K562 (cell line): ENCODE measurements around the gene ZSWIM4. TPM values are rescaled to one million over a fixed set of nuclear protein-coding genes. Genes with fewer than 3 reads are reported as not detected.

Source experiments
- ELK1 ChIP-seq: sonication (generic); formaldehyde crosslinking; IDR thresholded peaks from 2 replicates; pipeline ENCODE4 v1.8.1; 2022; ENCODE audit warnings: missing genetic modification reagents
- FOXA3 ChIP-seq, 2 experiments: fragments of 450-650 bp in 1 of 2; sonication (generic) in 1 of 2; formaldehyde crosslinking; IDR thresholded peaks in 1 of 2; conservative IDR thresholded peaks in 1 of 2; 2 replicates each; pipeline versions ENCODE4 v1.4.0 to v1.8.0; 2020 to 2022; ENCODE audit warnings: mild to moderate bottlenecking in 2 of 2, missing genetic modification reagents in 1 of 2
- SAP30 ChIP-seq: fragments of 200-600 bp; sonication (generic); IDR thresholded peaks from 2 replicates; pipeline ENCODE4 v1.6.1; 2012; ENCODE audit warnings: borderline replicate concordance, low read depth, mild to moderate bottlenecking, moderate library complexity, low read length, control low read depth, inconsistent platforms; ENCODE audit not compliant: insufficient read depth, poor library complexity, severe bottlenecking
- SMAD3 ChIP-seq: fragments of 450-650 bp; formaldehyde crosslinking; conservative IDR thresholded peaks from 2 replicates; pipeline ENCODE4 v1.4.0; 2020; ENCODE audit warnings: mild to moderate bottlenecking
- SMARCB1 ChIP-seq: IDR thresholded peaks from 2 replicates; pipeline ENCODE4 v1.6.1; 2011; ENCODE audit warnings: improper control_type of control experiment, low read depth; ENCODE audit not compliant: insufficient read length
- SMARCC2 ChIP-seq: fragments of 450-650 bp; IDR thresholded peaks from 2 replicates; pipeline ENCODE4 v1.6.1; 2017; ENCODE audit warnings: antibody characterized with exemption, moderate library complexity, mild to moderate bottlenecking, low read depth
- THRB ChIP-seq: fragments of 450-650 bp; formaldehyde crosslinking; conservative IDR thresholded peaks from 2 replicates; pipeline ENCODE4 v1.4.0; 2022; ENCODE audit warnings: mild to moderate bottlenecking, missing genetic modification characterization
- U2AF1 ChIP-seq: fragments of 200-400 bp; formaldehyde crosslinking; optimal IDR thresholded peaks from 2 replicates; pipeline ENCODE3; 2017; ENCODE audit warnings: mild to moderate bottlenecking, low read depth, low read length, moderate library complexity
- ZBTB40 ChIP-seq, 2 experiments: fragments of 450-650 bp in 1 of 2; sonication (generic) in 1 of 2; formaldehyde crosslinking in 1 of 2; IDR thresholded peaks; 2 replicates each; pipeline versions ENCODE4 v1.7.1 to v1.9.0; 2016 to 2022; ENCODE audit warnings: inconsistent platforms in 1 of 2, mild to moderate bottlenecking in 1 of 2, missing genetic modification reagents in 1 of 2
- ZBTB9 ChIP-seq: fragments of 450-650 bp; formaldehyde crosslinking; IDR thresholded peaks from 2 replicates; pipeline ENCODE4 v1.4.0; 2020; ENCODE audit warnings: mild to moderate bottlenecking, moderate library complexity
- ZNF354B ChIP-seq: fragments of 250-450 bp; sonication (Bioruptor Pico); IDR thresholded peaks from 2 replicates; pipeline ENCODE4 v1.4.0; 2020
- ZNF778 ChIP-seq: fragments of 450-650 bp; formaldehyde crosslinking; IDR thresholded peaks from 2 replicates; pipeline ENCODE4 v1.4.0; 2020; ENCODE audit warnings: mild to moderate bottlenecking, moderate library complexity
- polyA plus RNA-seq, 8 experiments: library from polyadenylated mRNA; depleted of rRNA in 4 of 8; stranded (reverse) in 5 of 8; unstranded in 3 of 8; fragments of >200 nt; fragmentation: Nextera tagmentation in 2 of 8; fragmentation: Illumina TruSeq in 1 of 8; extraction: Ambion mirVana in 2 of 8; extraction: Trizol in 1 of 8; gene quantifications; 2 replicates each; pipeline versions ENCODE4 v1.2.1 to v1.2.3, GENCODE V29; 2011 to 2014; ENCODE audit warnings: inconsistent platforms in 1 of 8, missing spikeins in 1 of 8
- total RNA-seq, 7 experiments: library from RNA; depleted of rRNA in 6 of 7; stranded (reverse); fragments of >200 nt in 6 of 7; fragmentation: Illumina TruSeq in 2 of 7; extraction: Trizol in 2 of 7; gene quantifications; 2 replicates each; pipeline versions ENCODE4 v1.2.1 to v1.2.3, GENCODE V29; 2011 to 2021; ENCODE audit warnings: low replicate concordance in 1 of 7

The ZSWIM4 gene
- total and polyA plus RNA-seq, 9 of the 15 experiments (the other 6 are each of a cell fraction or from before 2014, with no cell fraction given), result 0.25 to 3.7 (median 0.79) TPM; not detected in 2

- peak; percentile 62 for TF ChIP-seq ZBTB40 (IDR thresholded peaks at IDR 0.05)
- TF ChIP-seq ZBTB40 (CRISPR knock-in tag; IDR thresholded peaks at IDR 0.05), result no peak
- TF ChIP-seq SMAD3 (CRISPR knock-in tag), result no peak
- TF ChIP-seq SAP30, result no peak
- no peak for TF ChIP-seq SMARCC2
- TF ChIP-seq U2AF1, result peak; percentile 46
- TF ChIP-seq ZBTB9 (CRISPR knock-in tag), result no peak
- no peak for TF ChIP-seq ZNF778 (CRISPR knock-in tag)
- no peak for TF ChIP-seq SMARCB1
- TF ChIP-seq THRB (CRISPR knock-in tag), result peak; percentile 66; the same call in 1 of the 2 replicates
- no peak for TF ChIP-seq ELK1 (CRISPR knock-in tag)
- no peak for TF ChIP-seq FOXA3 (CRISPR knock-in tag; conservative IDR thresholded peaks at IDR 0.05 in 1 of 2, IDR thresholded peaks at IDR 0.05 in 1 of 2)
- no peak for TF ChIP-seq ZNF354B (CRISPR knock-in tag)
Observed at GRCh38 chr19:13847407-13848339, 52.4 kb downstream of the ZSWIM4 start (continued).
